CD4-positive, alpha-beta T cell treated with Interleukin-21 for 1 hour (primary cell): ENCODE results near the gene CLCNKA.
A peak's percentile ranks its signal among the peaks of the same experiment; 100 is the strongest.
"Not testable (repeated sequence)": the region's sequence is repeated elsewhere in the genome, so short reads cannot be mapped to it uniquely, and the experiment has no call there.

Experiments
- DNase-seq: peaks from one replicate; pipeline ENCODE4 v3.0.0-alpha.2; 2020

CLCNKA gene

DNA sequence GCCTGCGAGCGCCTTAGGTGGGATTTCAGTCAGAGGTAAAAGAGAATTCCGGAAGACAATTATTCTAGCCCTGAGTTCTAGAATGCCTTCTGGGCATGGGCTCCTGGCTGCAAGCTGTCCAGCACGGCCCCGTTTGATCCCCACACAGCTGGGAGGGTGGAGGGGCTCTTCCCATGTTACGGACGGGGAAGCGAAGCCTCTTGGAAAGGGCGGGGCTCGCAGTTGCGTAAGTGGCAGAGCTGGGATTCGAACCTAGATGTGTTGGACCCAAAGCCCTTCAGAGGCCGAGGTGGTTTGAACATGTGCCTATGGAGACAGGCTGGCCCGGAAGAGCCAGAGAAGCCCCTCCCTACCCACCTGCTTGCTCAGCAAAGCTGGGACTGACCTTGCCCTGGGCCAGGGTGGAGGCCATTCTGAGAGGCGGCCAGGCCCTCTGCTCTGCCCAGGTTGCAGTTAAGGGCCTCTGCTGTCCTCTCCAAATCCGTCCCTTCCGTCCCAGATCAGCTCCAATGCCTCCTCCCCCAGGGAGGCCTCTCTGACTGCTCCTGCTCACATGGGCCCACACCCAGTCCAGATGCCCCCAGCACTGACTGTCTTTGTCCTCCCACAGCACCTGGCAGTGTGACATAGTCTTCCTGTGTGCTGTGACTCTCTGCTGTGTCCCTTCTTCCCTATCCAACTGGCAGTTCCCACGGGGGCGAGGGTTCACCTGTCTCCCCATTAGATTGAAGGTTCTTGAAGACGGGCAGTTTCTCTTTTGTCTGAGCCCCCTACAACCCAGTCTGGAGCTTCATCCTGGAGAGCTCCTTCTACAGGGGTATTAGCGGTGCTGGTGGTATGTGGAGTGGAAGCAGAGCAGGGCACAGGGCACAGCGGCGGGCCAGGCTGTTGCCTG is 2.8 kb upstream of the CLCNKA start:
- no peak for DNase-seq

DNA sequence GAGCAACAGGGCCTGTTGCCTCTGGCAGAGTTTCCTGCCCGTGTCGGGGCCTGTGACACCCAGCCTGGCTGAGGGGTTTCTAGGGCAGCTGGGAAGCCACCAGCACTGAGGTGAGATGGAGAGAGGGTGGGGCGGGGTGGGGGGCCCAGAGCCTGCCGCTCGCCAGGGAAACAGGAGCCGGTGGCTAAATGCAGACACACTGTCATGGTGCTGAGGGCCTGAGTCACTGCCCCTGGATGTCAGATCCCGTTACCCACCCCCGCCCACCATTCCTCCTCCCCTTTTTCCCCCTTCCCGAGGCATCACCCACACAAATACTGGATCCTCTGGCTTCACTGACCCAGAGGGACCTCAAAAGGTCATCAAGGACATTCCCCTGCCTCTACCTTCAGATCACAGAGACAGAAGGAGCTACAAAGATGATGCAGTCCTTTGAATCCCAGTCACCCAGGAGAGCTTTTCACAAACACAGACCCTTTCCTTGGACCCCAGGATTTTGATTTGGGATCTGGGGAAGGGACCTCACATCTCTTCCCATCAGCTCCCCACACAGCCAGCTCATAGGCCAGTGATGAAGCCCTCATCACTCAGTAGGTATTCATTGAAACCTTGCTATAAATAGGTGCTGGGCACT is 2.1 kb upstream of the CLCNKA start:
- DNase-seq, result no peak

DNA sequence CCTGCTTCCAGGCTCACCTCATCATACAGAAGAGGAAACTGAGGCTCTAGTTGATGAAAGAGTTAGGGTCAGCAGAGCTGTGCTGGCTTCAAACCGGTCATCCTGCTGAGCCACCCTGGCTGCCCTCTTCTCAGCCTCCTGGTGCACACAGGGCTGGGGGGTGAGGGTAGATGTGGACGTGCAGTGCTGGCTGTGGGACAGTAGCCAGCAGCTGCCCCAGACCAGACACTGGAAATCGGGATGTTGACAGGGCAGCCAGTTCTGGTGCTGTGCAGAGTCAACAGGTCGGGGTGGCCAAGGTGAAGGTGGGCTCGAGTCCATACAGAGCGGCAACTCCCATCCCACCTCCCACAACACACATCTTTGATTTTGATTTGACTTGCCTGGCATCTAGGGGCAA is 1.5 kb upstream of the CLCNKA start:
- DNase-seq, result no peak

DNA sequence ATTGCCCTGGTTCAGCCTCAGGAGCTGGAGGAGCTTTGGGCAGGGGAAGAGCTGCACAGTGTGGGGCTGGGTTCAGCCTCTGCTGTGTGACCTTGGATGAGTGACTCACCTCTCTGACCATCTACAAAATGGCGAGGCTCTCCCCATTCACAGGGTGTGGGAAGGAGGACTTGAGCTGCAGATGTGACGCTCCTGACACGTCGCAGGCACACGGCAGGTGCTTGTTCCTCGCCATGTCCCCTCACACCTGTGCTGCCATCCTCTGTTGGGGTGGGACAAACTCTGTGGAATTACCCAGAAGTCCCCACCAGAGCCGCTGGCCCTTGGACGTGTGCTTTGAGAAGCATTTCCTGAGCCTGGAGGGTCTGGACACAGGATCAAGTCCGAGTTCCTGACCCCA is 958 bp upstream of the CLCNKA start:
- not testable (repeated sequence) for DNase-seq

DNA sequence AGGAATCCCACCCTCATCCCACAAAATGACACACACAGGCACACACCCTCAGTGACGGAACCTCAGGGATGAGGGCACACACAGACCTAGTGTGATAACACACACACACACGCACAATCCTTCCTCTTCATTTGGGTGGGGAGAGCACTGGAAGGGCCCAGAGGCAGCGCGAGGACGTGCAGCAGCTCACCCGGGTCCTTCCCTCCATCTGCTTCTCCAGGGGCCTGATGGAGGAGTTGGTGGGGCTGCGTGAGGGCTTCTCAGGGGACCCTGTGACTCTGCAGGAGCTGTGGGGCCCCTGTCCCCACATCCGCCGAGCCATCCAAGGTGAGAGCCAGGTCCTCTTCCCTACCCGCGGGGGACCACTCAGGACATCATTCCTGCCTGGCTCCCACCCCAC is 557 bp downstream of the CLCNKA start:
- DNase-seq, result no peak

DNA sequence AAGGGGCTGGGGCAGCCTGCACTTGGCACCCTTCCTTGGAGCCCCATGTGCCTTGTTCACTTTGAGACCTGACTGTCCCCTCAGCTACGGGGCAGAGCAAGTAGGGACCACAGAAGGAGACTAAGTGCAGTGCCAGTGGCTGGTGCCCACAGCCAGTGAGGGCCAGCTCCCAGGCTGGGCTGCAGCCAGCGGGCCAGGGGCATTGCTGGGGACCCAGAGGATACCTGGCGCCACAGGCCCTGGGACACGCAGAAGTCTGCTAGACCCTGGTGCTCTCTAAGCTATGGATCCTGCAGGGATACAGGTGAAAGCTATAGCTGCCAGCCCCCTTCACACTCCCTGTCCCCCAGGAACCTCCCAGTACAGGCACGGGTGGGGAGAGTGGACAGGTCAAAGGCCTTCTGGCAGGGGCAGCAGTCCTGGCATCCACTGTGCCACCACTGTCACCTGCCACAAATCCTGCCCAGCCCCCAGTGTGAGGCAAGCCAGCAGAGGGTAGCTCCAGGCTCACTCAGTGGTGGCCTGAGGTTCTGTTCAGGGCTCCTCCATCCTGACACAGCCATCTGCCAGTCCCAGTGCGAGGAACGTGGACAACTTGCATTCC is 1.3 kb downstream of the CLCNKA start:
- DNase-seq, result no peak

DNA sequence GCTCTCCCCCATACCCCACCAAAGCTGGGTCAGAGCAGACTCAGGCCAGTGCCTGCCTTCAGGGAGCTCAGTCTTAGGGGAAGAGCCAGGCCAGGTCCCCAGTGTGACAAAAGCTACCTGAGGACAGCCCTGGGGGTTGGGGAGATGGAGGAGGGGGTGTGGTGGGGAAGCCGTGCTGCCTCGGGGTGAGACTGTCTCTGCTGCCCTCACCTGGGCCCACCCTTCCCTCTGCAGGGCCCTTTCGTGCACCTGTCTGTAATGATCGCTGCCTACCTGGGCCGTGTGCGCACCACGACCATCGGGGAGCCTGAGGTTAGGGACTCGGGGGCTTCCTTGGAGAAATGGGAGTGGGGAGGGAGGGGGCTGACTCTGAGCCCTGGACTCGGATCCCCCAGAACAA is 4.5 kb downstream of the CLCNKA start:
- DNase-seq, result not testable (repeated sequence)

DNA sequence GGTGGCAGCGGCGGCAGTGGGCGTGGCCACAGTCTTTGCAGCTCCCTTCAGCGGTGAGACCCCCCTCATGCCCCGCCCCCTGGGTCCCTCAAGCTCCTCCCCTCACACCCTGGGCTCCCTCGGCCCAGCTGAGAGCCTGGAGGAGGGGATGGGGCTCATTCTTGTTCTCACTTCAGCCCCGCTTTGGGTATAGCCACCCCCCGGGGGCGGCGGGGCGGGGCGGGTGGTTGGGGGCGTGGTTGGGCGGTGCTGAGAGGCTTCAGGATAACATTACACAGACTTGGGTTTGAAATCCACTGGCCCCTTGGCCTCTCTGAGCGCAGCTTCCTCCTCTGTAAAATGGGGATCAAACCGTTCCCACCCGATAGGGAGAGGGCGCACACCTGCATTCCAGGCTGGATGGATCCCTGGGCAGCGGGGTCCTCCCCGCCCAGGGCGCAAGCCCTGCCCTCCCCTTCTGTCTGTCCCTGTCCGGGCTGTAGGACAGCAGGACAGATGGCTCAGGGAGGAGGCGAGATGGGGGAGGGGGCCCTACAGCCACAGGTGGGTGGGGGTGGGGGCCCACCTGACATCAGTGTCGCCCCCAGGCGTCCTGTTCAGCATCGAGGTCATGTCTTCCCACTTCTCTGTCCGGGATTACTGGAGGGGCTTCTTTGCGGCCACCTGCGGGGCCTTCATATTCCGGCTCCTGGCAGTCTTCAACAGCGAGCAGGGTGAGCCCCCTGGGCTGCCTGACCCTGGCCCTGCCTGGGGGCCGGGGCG is 5.1 kb downstream of the CLCNKA start:
- DNase-seq, result peak; percentile 31

DNA sequence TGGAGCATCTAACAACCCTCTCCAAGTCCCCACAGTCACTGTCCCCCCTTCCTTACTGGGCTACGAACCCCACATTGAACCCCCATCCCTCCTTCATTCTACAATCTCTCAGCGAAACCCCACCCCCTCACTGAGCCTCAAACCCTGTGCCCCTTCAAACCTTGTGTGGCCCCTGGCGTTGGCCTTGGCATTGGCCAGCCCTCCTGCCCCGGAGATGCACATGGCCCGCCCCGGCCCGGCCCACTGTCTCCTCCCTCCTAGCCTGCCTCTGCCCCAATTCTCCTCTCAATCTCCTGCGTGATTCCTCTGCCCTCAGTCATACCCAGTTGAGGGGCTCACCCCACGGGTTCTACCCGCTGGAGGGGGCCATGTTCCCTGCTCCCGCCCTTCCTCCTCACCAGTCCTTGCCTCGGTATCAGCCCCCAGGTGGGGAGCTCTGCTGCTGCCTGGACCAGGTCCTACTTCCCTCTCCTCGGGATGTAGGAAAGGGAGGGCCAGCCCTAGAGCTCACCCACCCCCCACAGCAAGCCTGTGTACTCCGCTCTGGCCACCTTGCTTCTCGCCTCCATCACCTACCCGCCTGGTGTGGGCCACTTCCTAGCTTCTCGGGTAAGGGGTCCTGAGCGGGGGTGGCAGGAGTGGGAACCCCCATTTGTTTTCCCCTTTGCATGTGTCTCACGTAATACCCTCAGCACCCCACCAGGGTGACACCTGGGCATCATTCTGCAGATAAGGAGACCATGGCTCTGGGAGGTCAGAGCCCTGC is 6.6 kb downstream of the CLCNKA start:
- DNase-seq, result no peak

DNA sequence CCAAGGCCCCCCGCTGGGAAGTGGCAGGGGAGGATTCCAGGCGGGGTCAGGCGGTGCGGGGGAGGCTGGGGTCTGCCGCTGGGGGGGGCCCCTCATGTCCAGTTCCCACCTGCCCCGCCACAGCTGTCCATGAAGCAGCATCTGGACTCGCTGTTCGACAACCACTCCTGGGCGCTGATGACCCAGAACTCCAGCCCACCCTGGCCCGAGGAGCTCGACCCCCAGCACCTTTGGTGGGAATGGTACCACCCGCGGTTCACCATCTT is 7.1 kb downstream of the CLCNKA start:
- DNase-seq, result not testable (repeated sequence)

DNA sequence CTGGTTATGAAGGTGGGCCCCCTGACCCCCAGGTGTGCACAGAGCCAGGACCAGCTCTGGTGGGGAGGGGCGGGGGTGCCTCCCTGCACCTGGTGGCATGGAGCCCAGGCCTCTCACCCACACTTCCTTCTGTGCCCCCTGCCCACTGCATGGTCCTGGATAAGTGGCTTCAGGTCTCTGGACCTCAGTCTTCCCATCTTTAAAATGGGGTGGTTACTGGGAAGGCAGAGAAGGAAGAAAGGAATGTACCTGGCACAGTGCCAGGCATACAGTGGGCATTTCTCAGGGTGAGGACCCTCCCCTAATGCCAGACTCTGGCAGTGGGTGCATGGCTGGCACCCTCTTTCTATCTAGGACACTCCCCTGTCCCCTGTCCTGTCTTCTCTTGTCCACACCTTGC is 7.5 kb downstream of the CLCNKA start:
- no peak for DNase-seq

DNA sequence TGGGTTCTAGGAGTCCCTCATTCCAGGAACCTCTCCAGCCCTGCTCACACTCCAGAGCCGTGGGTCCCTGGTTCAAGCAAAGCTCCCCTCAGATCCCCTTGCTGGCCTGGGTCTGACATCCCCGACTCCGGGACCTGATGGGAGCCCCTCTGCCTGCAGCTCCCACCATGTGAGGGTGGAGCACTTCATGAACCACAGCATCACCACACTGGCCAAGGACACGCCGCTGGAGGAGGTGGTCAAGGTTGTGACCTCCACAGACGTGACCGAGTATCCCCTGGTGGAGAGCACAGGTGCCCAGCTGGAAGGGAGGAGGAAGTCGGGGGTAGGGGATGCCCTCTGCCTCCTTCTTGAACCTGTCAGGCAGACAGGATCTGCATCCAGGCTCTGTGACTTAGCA is 9.7 kb downstream of the CLCNKA start:
- DNase-seq, result no peak

DNA sequence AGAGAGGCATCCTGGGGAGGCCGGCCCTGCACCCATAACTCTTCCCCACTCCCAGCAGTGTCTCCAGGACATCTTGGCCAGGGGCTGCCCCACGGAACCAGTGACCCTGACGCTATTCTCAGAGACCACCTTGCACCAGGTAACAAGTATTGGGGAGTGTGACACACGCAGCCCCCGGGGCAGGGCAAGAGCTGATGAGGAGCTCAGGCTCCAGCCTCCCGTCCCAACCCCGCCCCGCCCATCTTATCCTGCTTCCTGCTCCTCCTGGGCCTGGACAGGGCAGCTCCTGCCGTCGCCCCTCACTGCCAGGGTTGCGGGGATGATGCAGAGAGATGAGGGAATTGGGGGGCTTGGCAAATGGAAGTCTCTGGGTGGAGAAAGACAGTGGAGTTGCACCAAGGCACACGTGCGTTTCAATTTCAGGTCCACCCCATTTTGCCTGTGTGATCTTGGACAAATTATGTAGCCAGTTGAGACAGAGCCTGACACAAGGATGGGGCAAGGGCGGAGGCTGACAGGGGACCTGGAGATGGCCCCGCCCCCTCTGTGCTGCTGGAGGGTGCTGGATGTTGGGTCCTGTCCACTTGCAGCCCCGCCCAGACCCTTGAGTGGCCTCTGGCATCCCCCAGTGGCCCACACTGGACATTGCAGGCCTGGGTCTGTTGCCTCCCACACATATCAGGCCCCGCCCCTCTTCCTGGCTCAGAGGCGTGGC is 10.7 kb downstream of the CLCNKA start:
- peak; percentile 42 for DNase-seq

DNA sequence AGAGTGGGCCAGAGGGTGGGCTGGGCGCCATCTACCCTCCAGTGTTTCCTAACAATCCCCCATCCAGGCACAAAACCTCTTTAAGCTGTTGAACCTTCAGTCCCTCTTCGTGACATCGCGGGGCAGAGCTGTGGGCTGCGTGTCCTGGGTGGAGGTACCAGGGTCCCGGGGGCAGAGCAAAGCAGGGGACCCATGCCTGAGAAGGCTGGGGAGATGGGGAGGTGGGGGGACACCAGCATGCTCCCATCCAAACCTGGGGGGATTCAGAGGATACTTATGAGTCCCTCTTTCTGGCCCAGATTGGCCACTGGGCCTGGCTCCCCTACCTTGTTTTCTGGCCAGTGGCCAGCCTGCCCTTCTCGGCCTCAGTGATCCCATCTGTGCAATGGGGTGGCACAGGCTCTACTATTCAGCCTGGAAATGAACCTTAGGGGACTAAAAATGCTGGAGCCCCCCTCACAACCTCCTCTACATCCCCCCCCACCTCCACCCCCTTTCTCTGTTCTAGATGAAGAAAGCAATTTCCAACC is 11.3 kb downstream of the CLCNKA start:
- DNase-seq, result not testable (repeated sequence)

DNA sequence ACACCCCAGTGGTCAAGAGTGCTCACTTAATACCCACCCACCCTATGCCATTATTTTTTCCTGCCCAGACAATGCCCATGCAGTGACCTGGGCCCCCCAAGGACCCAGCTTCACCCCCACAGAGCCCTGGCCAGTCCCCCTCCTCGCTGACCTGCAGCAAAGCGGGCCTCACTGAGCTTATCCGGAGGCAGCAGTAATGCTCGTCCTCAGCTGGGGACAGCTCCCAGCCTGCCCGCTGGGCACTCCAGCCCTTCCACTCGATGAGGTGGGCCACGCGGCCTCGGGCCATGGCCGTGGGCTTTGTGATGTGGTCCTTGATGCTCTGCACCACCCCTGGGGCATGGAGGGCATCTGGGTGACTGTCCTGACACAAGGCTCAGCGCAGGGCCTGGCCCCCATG is 14.6 kb downstream of the CLCNKA start:
- DNase-seq, result not testable (repeated sequence)

DNA sequence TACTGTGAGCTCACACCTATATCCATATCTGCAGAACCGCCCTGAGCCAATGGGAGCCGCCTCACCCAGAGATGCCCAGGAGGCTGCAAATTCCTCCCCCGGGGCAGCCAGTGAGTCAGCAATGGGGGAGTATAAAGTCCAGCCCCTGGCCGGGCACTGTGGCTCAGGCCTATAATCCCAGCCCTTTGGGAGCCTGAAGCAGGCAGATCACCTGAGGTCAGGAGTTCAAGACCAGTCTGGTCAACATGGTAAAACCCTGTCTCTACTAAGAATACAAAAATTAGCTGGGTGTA is 16.7 kb downstream of the CLCNKA start:
- DNase-seq, result no peak

DNA sequence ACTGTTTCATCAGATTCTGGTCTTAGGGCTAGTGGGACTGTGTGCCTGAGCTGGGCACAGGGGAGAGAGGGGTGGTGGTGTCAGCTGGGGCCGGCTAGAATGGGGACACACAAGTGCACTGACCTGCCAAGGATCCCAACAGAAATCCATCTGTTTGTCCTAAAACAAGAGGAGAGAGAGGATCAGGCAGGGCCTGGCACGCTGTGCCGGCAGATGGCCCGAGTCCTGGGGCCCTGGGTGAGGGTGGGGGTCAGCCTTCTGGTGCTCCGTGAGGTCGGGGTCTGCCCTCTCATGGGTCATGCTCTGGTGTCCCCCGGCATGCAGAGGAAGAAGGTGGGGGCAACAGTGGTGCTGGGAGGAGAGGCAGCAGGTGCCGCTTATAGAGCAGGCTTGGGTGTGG is 18.0 kb downstream of the CLCNKA start:
- not testable (repeated sequence) for DNase-seq

DNA sequence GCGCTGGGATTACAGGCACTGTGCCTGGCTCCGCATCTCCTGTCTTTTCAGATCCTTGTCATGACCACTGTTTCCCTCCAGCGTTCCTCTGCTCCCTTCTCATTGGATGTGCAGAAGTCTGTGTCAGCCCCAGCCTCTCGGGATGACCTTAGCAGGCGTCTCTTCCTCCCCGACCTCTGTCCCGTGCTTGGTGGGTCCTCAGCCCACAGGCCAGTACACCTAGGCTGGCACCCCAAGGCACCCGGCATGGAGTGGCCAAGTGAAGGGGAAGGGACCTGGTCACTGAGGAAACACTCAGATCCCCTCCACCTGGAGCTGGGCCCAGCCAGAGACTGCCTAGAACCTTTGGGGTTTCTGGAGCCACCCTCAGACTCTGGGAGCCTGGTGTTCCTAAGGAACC is 19.4 kb downstream of the CLCNKA start:
- no peak for DNase-seq

DNA sequence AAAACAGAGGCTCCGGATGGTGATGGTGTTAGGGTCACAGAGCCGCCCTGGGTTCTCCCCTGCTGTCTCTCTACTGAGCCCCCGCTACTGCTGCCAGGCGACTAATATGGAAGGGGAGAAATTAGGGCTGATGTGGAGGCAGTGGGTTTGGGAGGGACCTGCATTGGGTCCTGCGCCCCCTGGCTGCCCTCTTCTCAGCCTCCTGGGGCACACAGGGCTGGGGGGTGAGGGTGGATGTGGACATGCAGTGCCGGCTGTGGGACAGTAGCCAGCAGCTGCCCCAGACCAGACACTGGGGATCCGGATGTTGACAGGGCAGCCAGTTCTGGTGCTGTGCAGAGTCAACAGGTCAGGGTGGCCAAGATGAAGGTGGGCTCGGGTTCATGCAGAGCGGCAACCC is 20.3 kb downstream of the CLCNKA start:
- no peak for DNase-seq

DNA sequence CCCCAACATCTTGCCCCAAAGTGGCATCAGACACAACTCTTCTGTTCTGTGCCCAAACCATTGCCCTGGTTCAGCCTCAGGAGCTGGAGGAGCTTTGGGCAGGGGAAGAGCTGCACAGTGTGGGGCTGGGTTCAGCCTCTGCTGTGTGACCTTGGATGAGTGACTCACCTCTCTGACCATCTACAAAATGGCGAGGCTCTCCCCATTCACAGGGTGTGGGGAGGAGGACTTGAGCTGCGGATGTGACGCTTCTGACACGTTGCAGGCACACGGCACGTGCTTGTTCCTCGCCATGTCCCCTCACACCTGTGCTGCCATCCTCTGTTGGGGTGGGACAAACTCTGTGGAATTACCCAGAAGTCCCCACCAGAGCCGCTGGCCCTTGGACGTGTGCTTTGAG is 20.8 kb downstream of the CLCNKA start:
- not testable (repeated sequence) for DNase-seq

DNA sequence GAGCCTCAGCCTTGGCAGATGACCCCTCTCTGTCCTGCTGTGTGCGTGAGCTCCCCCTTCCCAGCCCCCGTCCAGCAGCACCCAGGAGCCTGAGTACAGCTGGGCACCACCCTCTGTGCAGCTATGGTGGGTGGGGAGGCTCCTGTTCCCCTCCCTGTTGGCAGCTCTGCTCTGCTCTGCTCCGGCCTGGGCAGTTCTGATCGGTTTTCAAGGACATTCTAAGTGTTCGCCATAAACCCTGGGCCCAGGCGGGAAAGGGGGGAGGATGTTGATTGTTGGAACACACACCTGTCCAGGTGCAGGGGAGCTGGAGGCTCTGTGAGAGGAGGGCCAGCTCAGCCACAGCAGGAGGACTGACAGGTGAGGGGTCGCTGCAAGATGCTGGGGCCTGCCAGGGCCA is 21.7 kb downstream of the CLCNKA start, which contains the start of gene CLCNKB:
Gene CLCNKB (plus strand): TSS at position 262 of the 400 bp plus-strand sequence. CDS start 711 bp downstream, outside the sequence.
- DNase-seq, result no peak

DNA sequence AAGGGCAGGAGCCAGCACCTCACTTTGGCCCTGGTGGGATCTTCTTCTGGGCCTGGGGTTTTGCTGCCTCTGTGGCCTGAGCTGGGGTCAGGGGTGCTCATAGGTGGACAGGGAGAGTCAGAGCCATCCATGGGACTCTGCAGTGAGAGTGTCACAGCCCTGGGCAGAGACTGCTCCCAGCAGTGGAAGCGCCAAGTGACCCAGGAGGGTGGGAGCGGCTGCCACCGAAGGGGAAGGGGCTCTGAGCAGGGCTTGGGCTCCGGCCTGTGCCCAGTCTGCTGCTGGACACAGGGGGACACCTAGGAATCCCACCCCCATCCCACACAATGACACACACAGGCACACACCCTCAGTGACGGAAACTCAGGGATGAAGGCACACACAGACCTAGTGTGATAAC is 22.1 kb downstream of the CLCNKA start:
- no peak for DNase-seq
